DND-41 (cell line): ENCODE results near the gene CSNK1G1.
"Not testable (repeated sequence)": the region's sequence is repeated elsewhere in the genome, so short reads cannot be mapped to it uniquely, and the experiment has no call there.

Experiments used
- ATAC-seq: fragments of 200-7000 bp; cut with Tn5 transposase; 3 replicates; pipeline ENCODE4 v1.9.1; 2021; ENCODE audit warnings: low read depth; ENCODE audit not compliant: insufficient read depth
- DNase-seq: peaks from one replicate; pipeline ENCODE4 v3.0.0-alpha.2; 2020
- H2AFZ ChIP-seq: 2 replicates; pipeline ENCODE4 v1.6.0; 2012; ENCODE audit warnings: low read depth, low read length
- H3K27ac ChIP-seq: 2 replicates; pipeline ENCODE4 v1.5.1; 2012; ENCODE audit warnings: low read length, inconsistent platforms
- H3K27me3 ChIP-seq: fragments of 200-600 bp; sonication (generic); 2 replicates; pipeline ENCODE4 v1.6.0; 2012; ENCODE audit warnings: low read length, mild to moderate bottlenecking, inconsistent platforms; ENCODE audit not compliant: insufficient read depth, poor library complexity
- H3K36me3 ChIP-seq: 2 replicates; pipeline ENCODE4 v1.5.1; 2012; ENCODE audit warnings: low read length, inconsistent platforms; ENCODE audit not compliant: insufficient read depth
- H3K4me1 ChIP-seq: 2 replicates; pipeline ENCODE4 v1.5.1; 2012; ENCODE audit warnings: mild to moderate bottlenecking, low read length; ENCODE audit not compliant: insufficient read depth
- H3K4me2 ChIP-seq: 2 replicates; pipeline ENCODE4 v1.6.0; 2012; ENCODE audit warnings: mild to moderate bottlenecking, moderate library complexity, low read length, inconsistent platforms; ENCODE audit not compliant: insufficient read depth
- H3K4me3 ChIP-seq, 2 experiments: fragments of 200-600 bp in 1 of 2; shearing (Covaris generic) in 1 of 2; 2 replicates each; pipeline ENCODE4 v1.5.1; 2012 to 2016; ENCODE audit warnings: inconsistent platforms in 2 of 2, low read length in 2 of 2, mild to moderate bottlenecking in 2 of 2, low read depth in 1 of 2, moderate library complexity in 1 of 2
- H3K79me2 ChIP-seq: 2 replicates; pipeline ENCODE4 v1.6.0; 2012; ENCODE audit warnings: low read length, inconsistent platforms; ENCODE audit not compliant: insufficient read depth
- H3K9ac ChIP-seq: 2 replicates; pipeline ENCODE4 v1.6.0; 2012; ENCODE audit warnings: low read depth, mild to moderate bottlenecking, inconsistent platforms, low read length, moderate library complexity
- H3K9me3 ChIP-seq: 2 replicates; pipeline ENCODE4 v1.5.1; 2012; ENCODE audit warnings: low read length, moderate library complexity, mild to moderate bottlenecking, inconsistent platforms; ENCODE audit not compliant: insufficient read depth, severe bottlenecking
- H4K20me1 ChIP-seq: 2 replicates; pipeline ENCODE4 v1.6.0; 2012; ENCODE audit warnings: low read length; ENCODE audit not compliant: insufficient read depth
- CTCF ChIP-seq: IDR thresholded peaks from 2 replicates; pipeline ENCODE4 v1.5.1; 2012; ENCODE audit warnings: borderline replicate concordance, low read length, moderate library complexity, mild to moderate bottlenecking; ENCODE audit not compliant: poor library complexity, severe bottlenecking; ENCODE audit errors: extremely low read depth
- EZH2 ChIP-seq: IDR thresholded peaks from 3 replicates; pipeline ENCODE4 v1.6.1; 2012; ENCODE audit warnings: borderline replicate concordance, low read depth, mild to moderate bottlenecking, moderate library complexity, low read length, inconsistent platforms; ENCODE audit not compliant: severe bottlenecking

Gene CSNK1G1

GRCh38 chr15:64351265-64351664 is 4.7 kb downstream of the CSNK1G1 start:
- Histone ChIP-seq H3K27ac (no peak overlapping the region), H3K9ac (no peak overlapping the region), H2AFZ (no peak overlapping the region), H3K4me2 (no peak overlapping the region), H3K79me2 (peaks cover 66% of the 10 kb centered on the region), H3K36me3 (peaks cover 6% of the 10 kb centered on the region; the same call in 1 of the 2 replicates), H4K20me1 (no peaks in the 10 kb centered on the region; the same call in 1 of the 2 replicates), H3K4me1 (peaks cover 12% of the 10 kb centered on the region), H3K9me3 (no peaks in the 10 kb centered on the region), H3K27me3 (no peaks in the 10 kb centered on the region), H3K4me3 (no peak overlapping the region)
- ATAC-seq (no peak), DNase-seq (no peak)
- TF ChIP-seq CTCF (no peak), EZH2 (no peak)

- Histone ChIP-seq H3K4me3 (no peak overlapping the region), H3K79me2 (peaks cover 67% of the 10 kb centered on the region), H3K4me2 (no peak overlapping the region), H3K9ac (no peak overlapping the region), H2AFZ (no peak overlapping the region), H3K27me3 (no peaks in the 10 kb centered on the region), H3K36me3 (peaks cover 6% of the 10 kb centered on the region; the same call in 1 of the 2 replicates), H4K20me1 (no peaks in the 10 kb centered on the region; the same call in 1 of the 2 replicates), H3K9me3 (no peaks in the 10 kb centered on the region), H3K4me1 (peaks cover under 1% of the 10 kb centered on the region; the same call in 1 of the 2 replicates), H3K27ac (no peak overlapping the region)
- ATAC-seq (no peak), DNase-seq (no peak)
- TF ChIP-seq CTCF, result no peak
- no peak for TF ChIP-seq EZH2
Measured at GRCh38 chr15:64349375-64349774, 6.6 kb downstream of the CSNK1G1 start.

- no peak for DNase-seq
- H3K27ac ChIP-seq, result no peak overlapping the region
- TF ChIP-seq EZH2 (no peak), CTCF (no peak)
- H3K79me2 ChIP-seq, result peaks cover 58% of the 10 kb centered on the region
- no peaks in the 10 kb centered on the region for H3K4me1 ChIP-seq
- no peak overlapping the region for H3K4me2 ChIP-seq
- H3K36me3 ChIP-seq, result peaks cover 6% of the 10 kb centered on the region; the same call in 1 of the 2 replicates
- no peaks in the 10 kb centered on the region; the same call in 1 of the 2 replicates for H4K20me1 ChIP-seq
- no peak for ATAC-seq
- H3K4me3 ChIP-seq, result no peak overlapping the region
- H3K27me3 ChIP-seq, result no peaks in the 10 kb centered on the region
- no peak overlapping the region for H3K9ac ChIP-seq
- H3K9me3 ChIP-seq, result no peaks in the 10 kb centered on the region
- H2AFZ ChIP-seq, result no peak overlapping the region
Measured at GRCh38 chr15:64348455-64348854, 7.5 kb downstream of the CSNK1G1 start.

- DNase-seq, result not testable (repeated sequence)
- peaks cover 41% of the 10 kb centered on the region for H3K79me2 ChIP-seq
Measured at GRCh38 chr15:64346242-64346641, 9.7 kb downstream of the CSNK1G1 start.

More at GRCh38 chr15:64346242-64346641, 9.7 kb downstream of the CSNK1G1 start:
- H3K27ac ChIP-seq, ATAC-seq, H2AFZ ChIP-seq, H3K4me2 ChIP-seq, H3K4me3 ChIP-seq, H3K9ac ChIP-seq, H3K4me1 ChIP-seq, H3K9me3 ChIP-seq, H4K20me1 ChIP-seq, H3K27me3 ChIP-seq: not testable (repeated sequence)
- peaks cover 13% of the 10 kb centered on the region; the same call in 1 of the 2 replicates for H3K36me3 ChIP-seq
